K562 (cell line): ENCODE measurements around the gene RAE1. TPM values are rescaled to one million over a fixed set of nuclear protein-coding genes. Genes with fewer than 3 reads are reported as not detected.

Source experiments
- ATAC-seq: fragments of 200-7000 bp; cut with Tn5 transposase; 3 replicates; pipeline ENCODE4 v1.9.1; 2020; ENCODE audit warnings: moderate library complexity
- BruUV-seq: library from RNA; stranded (reverse); fragments of 400-500 nt; replicated peaks from 2 replicates; lab custom pipeline; 2021; lab: Mats Ljungman, UMichigan
- CTCF ChIA-PET: fragments of 300-600 bp; formaldehyde crosslinking; extraction: SDS; loops from one replicate; lab custom pipeline; 2021; ENCODE audit warnings: low intra/inter-chr PET ratio; lab: Yijun Ruan, JAX
- POLR2A ChIA-PET: fragments of 300-600, 350-650 bp; sonication (Branson Sonifier 250); formaldehyde crosslinking; extraction: SDS; loops from one replicate; lab custom pipeline; 2021; ENCODE audit warnings: antibody characterized with exemption, inconsistent platforms; lab: Yijun Ruan, JAX
- DNase-seq, 4 experiments: peaks; one replicate each; pipeline versions ENCODE4 v3.0.0 to v3.0.0-alpha.2; 2011 to 2018; ENCODE audit warnings: low spot score in 3 of 4, mixed read lengths in 3 of 4; ENCODE audit errors: extremely low read depth in 1 of 4
- FAIRE-seq: peaks from 2 replicates; lab custom pipeline; 2011; peaks lifted over from hg19 to GRCh38; lab: Jason Lieb, UNC
- H2AFZ ChIP-seq: 2 replicates; pipeline ENCODE4 v1.6.0; 2011; ENCODE audit warnings: low read depth, low read length, control low read depth, inconsistent platforms
- H3K27ac ChIP-seq: fragments of 200-600 bp; 3 replicates; pipeline ENCODE4 v1.8.0; 2011; ENCODE audit warnings: low read depth, mild to moderate bottlenecking, control low read depth, inconsistent platforms, low read length, moderate library complexity, mixed read lengths; ENCODE audit errors: extremely low read depth
- H3K27me3 ChIP-seq, 2 experiments: fragments of 300-600 bp in 1 of 2; 2 replicates in 1 of 2; 3 replicates in 1 of 2; pipeline versions ENCODE4 v1.6.0 to v1.8.0; 2011; ENCODE audit warnings: inconsistent platforms in 2 of 2, low read length in 2 of 2, mild to moderate bottlenecking in 1 of 2, mixed read lengths in 1 of 2, moderate library complexity in 1 of 2; ENCODE audit not compliant: control insufficient read depth in 2 of 2, insufficient read depth in 2 of 2
- H3K36me3 ChIP-seq: fragments of 300-600 bp; 3 replicates; pipeline ENCODE4 v1.8.0; 2011; ENCODE audit warnings: mild to moderate bottlenecking, low read length, inconsistent platforms; ENCODE audit not compliant: control insufficient read depth, insufficient read depth
- H3K4me1 ChIP-seq, 2 experiments: fragments of 200-600 bp in 1 of 2; replicated peaks in 1 of 2; 2 replicates in 1 of 2; 3 replicates in 1 of 2; pipeline versions ENCODE4 v1.5.1 to v1.8.0; 2011; ENCODE audit warnings: inconsistent platforms in 2 of 2, low read length in 2 of 2, mild to moderate bottlenecking in 1 of 2, mixed read lengths in 1 of 2, moderate library complexity in 1 of 2; ENCODE audit not compliant: control insufficient read depth in 2 of 2, insufficient read depth in 2 of 2
- H3K4me2 ChIP-seq: 2 replicates; pipeline ENCODE4 v1.6.1; 2011; ENCODE audit warnings: low read length, control low read depth, inconsistent platforms, mixed read lengths; ENCODE audit not compliant: insufficient read depth
- H3K4me3 ChIP-seq: fragments of 200-600 bp; sonication (generic), shearing (Covaris generic); 2 replicates; pipeline ENCODE4 v1.5.1; 2016; ENCODE audit warnings: control low read depth, inconsistent platforms
- H3K79me2 ChIP-seq: fragments of 200-600 bp; 3 replicates; pipeline ENCODE4 v1.8.0; 2011; ENCODE audit warnings: low read length, inconsistent platforms; ENCODE audit not compliant: control insufficient read depth, insufficient read depth
- H3K9ac ChIP-seq, 2 experiments: 2 replicates each; pipeline versions ENCODE4 v1.6.0 to v1.6.1; 2011; ENCODE audit warnings: low read depth in 2 of 2, low read length in 2 of 2, control low read depth in 1 of 2, inconsistent platforms in 1 of 2, mild to moderate bottlenecking in 1 of 2, mixed read lengths in 1 of 2; ENCODE audit not compliant: insufficient read depth in 1 of 2
- H3K9me1 ChIP-seq: one replicate; pipeline ENCODE4 v1.6.0; 2011; ENCODE audit warnings: inconsistent platforms, mild to moderate bottlenecking, low read length, moderate library complexity; ENCODE audit not compliant: control insufficient read depth, insufficient read depth
- H3K9me3 ChIP-seq: replicated peaks from 2 replicates; pipeline ENCODE4 v1.5.1; 2011; ENCODE audit warnings: low read depth, low read length, inconsistent platforms; ENCODE audit not compliant: control insufficient read depth, insufficient read depth
- H4K20me1 ChIP-seq: replicated peaks from 2 replicates; pipeline ENCODE4 v1.6.1; 2011; ENCODE audit warnings: low read length, inconsistent platforms, mixed read lengths; ENCODE audit not compliant: control insufficient read depth, insufficient read depth
- ARID3B ChIP-seq: fragments of 250-450 bp; sonication (Bioruptor Pico); IDR thresholded peaks from 2 replicates; pipeline ENCODE4 v1.4.0; 2020; ENCODE audit warnings: borderline replicate concordance
- BCL6 ChIP-seq: fragments of 250-450 bp; sonication (Bioruptor Pico); IDR thresholded peaks from 2 replicates; pipeline ENCODE4 v1.4.0; 2020
- DPF2 ChIP-seq: fragments of 450-650 bp; IDR thresholded peaks from 2 replicates; pipeline ENCODE4 v1.6.1; 2016
- KDM5B ChIP-seq: fragments of 200-600 bp; sonication (generic); IDR thresholded peaks from 2 replicates; pipeline ENCODE4 v1.6.1; 2012; ENCODE audit warnings: low read depth, mild to moderate bottlenecking, moderate library complexity, low read length, control low read depth, inconsistent platforms; ENCODE audit not compliant: insufficient replicate concordance
- MAZ ChIP-seq, 2 experiments: fragments of 450-650 bp in 1 of 2; sonication (generic) in 1 of 2; formaldehyde crosslinking; IDR thresholded peaks in 1 of 2; conservative IDR thresholded peaks in 1 of 2; 2 replicates each; pipeline versions ENCODE4 v1.4.0 to v1.5.0; 2020; ENCODE audit warnings: mild to moderate bottlenecking in 1 of 2, missing genetic modification reagents in 1 of 2
- PATZ1 ChIP-seq: fragments of 250-450 bp; sonication (Bioruptor Pico); IDR thresholded peaks from 2 replicates; pipeline ENCODE4 v1.5.0; 2020; ENCODE audit warnings: mild to moderate bottlenecking, borderline replicate concordance
- PHF8 ChIP-seq: fragments of 200-600 bp; sonication (generic); IDR thresholded peaks from 2 replicates; pipeline ENCODE4 v1.6.1; 2012; ENCODE audit warnings: mixed run types, mild to moderate bottlenecking, inconsistent platforms, low read length, moderate library complexity, borderline replicate concordance
- RAD21 ChIP-seq, 2 experiments: fragments of 250-450 bp in 1 of 2; fragments of 450-650 bp in 1 of 2; sonication (Bioruptor Pico) in 1 of 2; formaldehyde crosslinking in 1 of 2; IDR thresholded peaks in 1 of 2; conservative IDR thresholded peaks in 1 of 2; 2 replicates each; pipeline versions ENCODE4 v1.4.0 to v1.8.0; 2020 to 2022; ENCODE audit warnings: mild to moderate bottlenecking in 2 of 2, moderate library complexity in 1 of 2
- STAT5A ChIP-seq: IDR thresholded peaks from 2 replicates; pipeline ENCODE4 v1.6.1; 2012; ENCODE audit warnings: low read length, inconsistent platforms, borderline replicate concordance
- TCF15 ChIP-seq: fragments of 250-450 bp; sonication (Bioruptor Pico); IDR thresholded peaks from 2 replicates; pipeline ENCODE4 v1.8.0; 2022; ENCODE audit warnings: moderate library complexity, mild to moderate bottlenecking, inconsistent platforms
- UBTF ChIP-seq, 2 experiments: IDR thresholded peaks; 2 replicates each; pipeline ENCODE4 v1.6.1; 2012; ENCODE audit warnings: improper control_type of control experiment in 2 of 2, low read depth in 2 of 2, low read length in 2 of 2, borderline replicate concordance in 1 of 2
- ZNF140 ChIP-seq: fragments of 250-450 bp; sonication (Bioruptor Pico); IDR thresholded peaks from 2 replicates; pipeline ENCODE4 v1.8.0; 2021; ENCODE audit warnings: moderate library complexity, mild to moderate bottlenecking, inconsistent platforms
- ZNF354B ChIP-seq: fragments of 250-450 bp; sonication (Bioruptor Pico); IDR thresholded peaks from 2 replicates; pipeline ENCODE4 v1.4.0; 2020
- WGBS: fragments of 100-300 bp; shearing (Covaris generic); methylation state at CpG from one replicate; pipeline ENCODE4 v1.1.6; 2016; ENCODE audit warnings: low coverage, mixed read lengths; ENCODE audit not compliant: insufficient coverage; ENCODE audit errors: missing lambda C conversion rate; 5-methylcytosine and 5-hydroxymethylcytosine counted together
- in situ Hi-C: fragments of 300-500 bp; cut with MboI; formaldehyde crosslinking; loops from 4 replicates; pipeline ENCODE4 v1.15.0; 2018; ENCODE audit warnings: inconsistent platforms, mixed read lengths
- intact Hi-C: fragments of 100-400 bp; cut with micrococcal nuclease; formaldehyde crosslinking; loops from 2 replicates; pipeline ENCODE4 v1.14.2; 2022
- polyA plus RNA-seq, 8 experiments: library from polyadenylated mRNA; depleted of rRNA in 4 of 8; stranded (reverse) in 5 of 8; unstranded in 3 of 8; fragments of >200 nt; fragmentation: Nextera tagmentation in 2 of 8; fragmentation: Illumina TruSeq in 1 of 8; extraction: Ambion mirVana in 2 of 8; extraction: Trizol in 1 of 8; gene quantifications; 2 replicates each; pipeline versions ENCODE4 v1.2.1 to v1.2.3, GENCODE V29; 2011 to 2014; ENCODE audit warnings: inconsistent platforms in 1 of 8, missing spikeins in 1 of 8
- total RNA-seq, 7 experiments: library from RNA; depleted of rRNA in 6 of 7; stranded (reverse); fragments of >200 nt in 6 of 7; fragmentation: Illumina TruSeq in 2 of 7; extraction: Trizol in 2 of 7; gene quantifications; 2 replicates each; pipeline versions ENCODE4 v1.2.1 to v1.2.3, GENCODE V29; 2011 to 2021; ENCODE audit warnings: low replicate concordance in 1 of 7

RAE1 gene
- total and polyA plus RNA-seq, 9 of the 15 experiments (the other 6 are each of a cell fraction or from before 2014, with no cell fraction given) = 33.7 to 248 (median 77.7) TPM

- intact Hi-C loops (no loop called here), in situ Hi-C loops (no loop called here)
- Histone ChIP-seq H3K4me2 (peak overlapping the region; percentile 48; the same call in 1 of the 2 replicates), H3K4me3 (no peak overlapping the region), H3K9me1 (no peaks in the 10 kb centered on the region), H3K27me3 (no peaks in the 10 kb centered on the region), H3K4me1 (peaks cover 17 to 37% of the 10 kb centered on the region in 2 experiments; a peak in 4 of 5 replicates), H3K27ac (no peak overlapping the region), H3K9me3 (no peaks in the 10 kb centered on the region), H2AFZ (peak overlapping the region; percentile 89), H3K79me2 (no peaks in the 10 kb centered on the region), H4K20me1 (no peaks in the 10 kb centered on the region), H3K9ac (peak overlapping the region in 1 of 2 experiments; percentile 65; a peak in 2 of 4 replicates), H3K36me3 (no peaks in the 10 kb centered on the region)
- ChIA-PET POLR2A (interaction anchor here (0.7 to 1.3 kb wide), 3 partner anchors 13 to 33 kb away, joined by 3 to 6 read pairs (median 4); no protein-coding TSS in a partner anchor), CTCF (no interaction called here)
- WGBS = 39% methylated on average over 16 of the region's 17 CpGs
- ATAC-seq (peak; percentile 63), DNase-seq (peak; percentile 47 to 68 (median 58)), FAIRE-seq (peak; percentile 70)
- BruUV-seq = no TSS peak
- TF ChIP-seq MAZ (CRISPR knock-in tag; conservative IDR thresholded peaks at IDR 0.05 in 1 of 2, IDR thresholded peaks at IDR 0.05 in 1 of 2) (peak in 1 of 2 experiments; percentile 28; a peak in 1 of 4 replicates), ARID3B (CRISPR knock-in tag) (no peak), RAD21 (CRISPR knock-in tag; conservative IDR thresholded peaks at IDR 0.05 in 1 of 2, IDR thresholded peaks at IDR 0.05 in 1 of 2) (no peak), KDM5B (no peak), DPF2 (0 out of 2 replicates have a peak, but pooled peaks have one; percentile 9), BCL6 (no peak), UBTF (IDR thresholded peaks at IDR 0.05; ENCODE audit: borderline replicate concordance in 1 of 2, low read depth in 2 of 2, low read length in 2 of 2) (no peak), PHF8 (peak; percentile 7; the same call in 1 of the 2 replicates), STAT5A (no peak), TCF15 (CRISPR knock-in tag) (no peak), PATZ1 (CRISPR knock-in tag) (no peak), ZNF354B (no peak), ZNF140 (CRISPR knock-in tag) (no peak)
Measured at GRCh38 chr20:57425150-57426013, 74.3 kb downstream of the RAE1 start.
